ENCODE data around the gene RUNX2.

GRCh38 chr6:45378334-45378926 is 50.3 kb downstream of the RUNX2 start:
- TF ChIP-seq CTCF (conservative IDR thresholded peaks at IDR 0.05) (peak; percentile 14; the same call in 1 of the 2 replicates), ZFX (IDR thresholded peaks at IDR 0.05) (peak; percentile 21; the same call in 1 of the 2 replicates)

Data from C4-2B (cell line).